Liver (tissue), 3 donors: ENCODE measurements around the gene RNF111.

Experiments
- FOXA1 ChIP-seq: IDR thresholded peaks from 2 replicates; pipeline ENCODE4 v1.6.1; 2016; ENCODE audit warnings: antibody characterized with exemption
- GABPA ChIP-seq, 2 donors: IDR thresholded peaks in 1 of 2; conservative IDR thresholded peaks in 1 of 2; 2 replicates each; pipeline ENCODE4 v1.6.1; 2016; ENCODE audit warnings: antibody characterized with exemption in 2 of 2, mild to moderate bottlenecking in 1 of 2, moderate library complexity in 1 of 2
- HNF4A ChIP-seq, 2 donors: conservative IDR thresholded peaks; 2 replicates each; pipeline ENCODE4 v1.6.1; 2016; ENCODE audit warnings: antibody characterized with exemption in 2 of 2, mild to moderate bottlenecking in 2 of 2
- HNF4G ChIP-seq: IDR thresholded peaks from 2 replicates; pipeline ENCODE4 v1.6.1; 2016; ENCODE audit warnings: antibody characterized with exemption
- JUND ChIP-seq, 2 donors: IDR thresholded peaks; 2 replicates each; pipeline ENCODE4 v1.6.1; 2016; ENCODE audit warnings: antibody characterized with exemption in 2 of 2
- RAD21 ChIP-seq, 2 donors: IDR thresholded peaks; 2 replicates each; pipeline ENCODE4 v1.6.1; 2016; ENCODE audit warnings: antibody characterized with exemption in 2 of 2, mild to moderate bottlenecking in 2 of 2
- SP1 ChIP-seq: IDR thresholded peaks from 2 replicates; pipeline ENCODE4 v1.6.1; 2018; ENCODE audit warnings: antibody characterized with exemption, mild to moderate bottlenecking
- TAF1 ChIP-seq: conservative IDR thresholded peaks from 2 replicates; pipeline ENCODE4 v1.6.1; 2016; ENCODE audit warnings: antibody characterized with exemption, mild to moderate bottlenecking
- YY1 ChIP-seq: IDR thresholded peaks from 2 replicates; pipeline ENCODE4 v1.6.1; 2016; ENCODE audit warnings: antibody characterized with exemption, mild to moderate bottlenecking
- TF ChIP-seq, protein P1 (sequence below): fragments of 150-350 bp; IDR thresholded peaks from 2 replicates; pipeline ENCODE4 v1.5.1; 2017; ENCODE audit warnings: improper control_type of control experiment, low read depth, low read length; ENCODE audit not compliant: missing input control
- TF ChIP-seq, protein P2 (sequence below): IDR thresholded peaks from 2 replicates; pipeline ENCODE4 v1.6.1; 2016; ENCODE audit warnings: antibody characterized with exemption, mild to moderate bottlenecking
- TF ChIP-seq, protein P3 (sequence below): IDR thresholded peaks from 2 replicates; pipeline ENCODE4 v1.6.1; 2016; ENCODE audit warnings: antibody characterized with exemption
- donor health status: healthy.
- donor health status: healthy.

DNA sequence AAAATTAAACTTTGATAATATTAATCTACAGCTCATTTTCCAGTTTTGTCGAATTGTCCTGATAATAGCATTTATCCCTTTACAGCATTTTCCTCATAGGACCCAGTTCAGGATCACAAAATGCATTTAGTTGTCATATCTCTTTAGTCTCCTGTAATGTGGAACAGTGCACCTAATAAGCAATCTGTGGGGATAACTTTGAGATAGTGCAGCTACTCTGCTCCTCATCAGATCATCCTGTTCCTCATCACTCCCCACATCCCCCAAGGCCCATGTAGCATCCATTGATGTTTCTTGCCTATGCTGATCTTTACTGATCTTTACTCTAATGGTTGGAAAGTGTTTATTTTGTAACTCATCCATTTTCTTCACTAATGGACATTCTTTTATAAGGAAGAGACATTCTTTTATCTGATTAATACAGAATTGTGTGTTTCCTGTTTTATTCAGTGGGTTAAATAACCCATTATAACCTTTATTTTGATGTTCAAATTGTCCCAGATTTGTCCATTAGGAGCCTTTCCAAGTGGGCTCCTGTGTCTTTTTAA, 7.5 kb downstream of the RNF111 start:
- TF ChIP-seq, protein P1, sequence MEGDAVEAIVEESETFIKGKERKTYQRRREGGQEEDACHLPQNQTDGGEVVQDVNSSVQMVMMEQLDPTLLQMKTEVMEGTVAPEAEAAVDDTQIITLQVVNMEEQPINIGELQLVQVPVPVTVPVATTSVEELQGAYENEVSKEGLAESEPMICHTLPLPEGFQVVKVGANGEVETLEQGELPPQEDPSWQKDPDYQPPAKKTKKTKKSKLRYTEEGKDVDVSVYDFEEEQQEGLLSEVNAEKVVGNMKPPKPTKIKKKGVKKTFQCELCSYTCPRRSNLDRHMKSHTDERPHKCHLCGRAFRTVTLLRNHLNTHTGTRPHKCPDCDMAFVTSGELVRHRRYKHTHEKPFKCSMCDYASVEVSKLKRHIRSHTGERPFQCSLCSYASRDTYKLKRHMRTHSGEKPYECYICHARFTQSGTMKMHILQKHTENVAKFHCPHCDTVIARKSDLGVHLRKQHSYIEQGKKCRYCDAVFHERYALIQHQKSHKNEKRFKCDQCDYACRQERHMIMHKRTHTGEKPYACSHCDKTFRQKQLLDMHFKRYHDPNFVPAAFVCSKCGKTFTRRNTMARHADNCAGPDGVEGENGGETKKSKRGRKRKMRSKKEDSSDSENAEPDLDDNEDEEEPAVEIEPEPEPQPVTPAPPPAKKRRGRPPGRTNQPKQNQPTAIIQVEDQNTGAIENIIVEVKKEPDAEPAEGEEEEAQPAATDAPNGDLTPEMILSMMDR: no peak
- TF ChIP-seq SP1 (no peak), HNF4A (conservative IDR thresholded peaks at IDR 0.05) (no peak), JUND (IDR thresholded peaks at IDR 0.05) (no peak), HNF4G (no peak), FOXA1 (no peak), TAF1 (no peak), GABPA (IDR thresholded peaks at IDR 0.05 in 1 of 2, conservative IDR thresholded peaks at IDR 0.05 in 1 of 2) (no peak), YY1 (no peak), RAD21 (IDR thresholded peaks at IDR 0.05) (no peak)
- TF ChIP-seq, protein P2, sequence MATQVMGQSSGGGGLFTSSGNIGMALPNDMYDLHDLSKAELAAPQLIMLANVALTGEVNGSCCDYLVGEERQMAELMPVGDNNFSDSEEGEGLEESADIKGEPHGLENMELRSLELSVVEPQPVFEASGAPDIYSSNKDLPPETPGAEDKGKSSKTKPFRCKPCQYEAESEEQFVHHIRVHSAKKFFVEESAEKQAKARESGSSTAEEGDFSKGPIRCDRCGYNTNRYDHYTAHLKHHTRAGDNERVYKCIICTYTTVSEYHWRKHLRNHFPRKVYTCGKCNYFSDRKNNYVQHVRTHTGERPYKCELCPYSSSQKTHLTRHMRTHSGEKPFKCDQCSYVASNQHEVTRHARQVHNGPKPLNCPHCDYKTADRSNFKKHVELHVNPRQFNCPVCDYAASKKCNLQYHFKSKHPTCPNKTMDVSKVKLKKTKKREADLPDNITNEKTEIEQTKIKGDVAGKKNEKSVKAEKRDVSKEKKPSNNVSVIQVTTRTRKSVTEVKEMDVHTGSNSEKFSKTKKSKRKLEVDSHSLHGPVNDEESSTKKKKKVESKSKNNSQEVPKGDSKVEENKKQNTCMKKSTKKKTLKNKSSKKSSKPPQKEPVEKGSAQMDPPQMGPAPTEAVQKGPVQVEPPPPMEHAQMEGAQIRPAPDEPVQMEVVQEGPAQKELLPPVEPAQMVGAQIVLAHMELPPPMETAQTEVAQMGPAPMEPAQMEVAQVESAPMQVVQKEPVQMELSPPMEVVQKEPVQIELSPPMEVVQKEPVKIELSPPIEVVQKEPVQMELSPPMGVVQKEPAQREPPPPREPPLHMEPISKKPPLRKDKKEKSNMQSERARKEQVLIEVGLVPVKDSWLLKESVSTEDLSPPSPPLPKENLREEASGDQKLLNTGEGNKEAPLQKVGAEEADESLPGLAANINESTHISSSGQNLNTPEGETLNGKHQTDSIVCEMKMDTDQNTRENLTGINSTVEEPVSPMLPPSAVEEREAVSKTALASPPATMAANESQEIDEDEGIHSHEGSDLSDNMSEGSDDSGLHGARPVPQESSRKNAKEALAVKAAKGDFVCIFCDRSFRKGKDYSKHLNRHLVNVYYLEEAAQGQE: no peak
- TF ChIP-seq, protein P3, sequence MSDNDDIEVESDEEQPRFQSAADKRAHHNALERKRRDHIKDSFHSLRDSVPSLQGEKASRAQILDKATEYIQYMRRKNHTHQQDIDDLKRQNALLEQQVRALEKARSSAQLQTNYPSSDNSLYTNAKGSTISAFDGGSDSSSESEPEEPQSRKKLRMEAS: no peak
